Measurements from ENCODE around the gene IFT88.

Gene IFT88

DNA sequence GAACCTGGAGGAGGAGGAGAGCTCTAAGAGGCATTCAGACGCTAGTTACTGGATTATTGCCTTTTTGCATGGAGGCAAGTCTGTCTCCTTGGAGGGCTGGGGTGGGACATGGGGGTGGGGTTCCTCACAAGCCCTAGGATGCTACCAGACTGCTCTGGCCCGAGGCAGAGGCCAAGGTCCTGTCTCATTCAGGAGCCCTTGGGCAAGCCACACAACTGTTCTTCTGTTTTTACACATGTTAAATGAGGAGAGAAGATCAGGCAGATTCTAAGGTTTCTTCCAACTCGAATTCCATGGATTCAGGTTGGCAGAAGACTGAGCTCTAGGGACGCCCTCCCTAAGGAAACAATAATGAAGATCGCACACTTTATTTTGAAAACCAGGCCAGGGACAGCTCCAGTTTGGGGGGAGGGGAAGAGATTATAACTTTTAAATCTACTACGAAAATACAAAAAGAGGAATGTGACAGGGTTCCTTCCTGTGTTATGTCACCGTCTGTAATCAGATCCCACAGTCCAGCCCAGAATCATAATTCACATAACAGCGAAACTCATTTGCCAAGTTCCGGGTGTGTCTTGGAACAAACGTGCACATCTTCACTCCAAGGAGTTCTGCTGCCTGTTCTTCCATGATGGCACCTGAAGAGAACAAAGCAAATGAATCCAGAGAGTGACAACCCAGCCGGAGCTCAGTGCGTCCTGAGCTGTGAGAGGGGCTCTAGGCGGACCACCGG is 161.8 kb downstream of the IFT88 start:
- H3K4me3 ChIP-seq (ENCODE audit: low read depth, low read length) = no peak overlapping the region
- TF ChIP-seq, protein P1, sequence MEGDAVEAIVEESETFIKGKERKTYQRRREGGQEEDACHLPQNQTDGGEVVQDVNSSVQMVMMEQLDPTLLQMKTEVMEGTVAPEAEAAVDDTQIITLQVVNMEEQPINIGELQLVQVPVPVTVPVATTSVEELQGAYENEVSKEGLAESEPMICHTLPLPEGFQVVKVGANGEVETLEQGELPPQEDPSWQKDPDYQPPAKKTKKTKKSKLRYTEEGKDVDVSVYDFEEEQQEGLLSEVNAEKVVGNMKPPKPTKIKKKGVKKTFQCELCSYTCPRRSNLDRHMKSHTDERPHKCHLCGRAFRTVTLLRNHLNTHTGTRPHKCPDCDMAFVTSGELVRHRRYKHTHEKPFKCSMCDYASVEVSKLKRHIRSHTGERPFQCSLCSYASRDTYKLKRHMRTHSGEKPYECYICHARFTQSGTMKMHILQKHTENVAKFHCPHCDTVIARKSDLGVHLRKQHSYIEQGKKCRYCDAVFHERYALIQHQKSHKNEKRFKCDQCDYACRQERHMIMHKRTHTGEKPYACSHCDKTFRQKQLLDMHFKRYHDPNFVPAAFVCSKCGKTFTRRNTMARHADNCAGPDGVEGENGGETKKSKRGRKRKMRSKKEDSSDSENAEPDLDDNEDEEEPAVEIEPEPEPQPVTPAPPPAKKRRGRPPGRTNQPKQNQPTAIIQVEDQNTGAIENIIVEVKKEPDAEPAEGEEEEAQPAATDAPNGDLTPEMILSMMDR (IDR thresholded peaks at IDR 0.05; ENCODE audit: low read depth, low read length) = no peak

DNA sequence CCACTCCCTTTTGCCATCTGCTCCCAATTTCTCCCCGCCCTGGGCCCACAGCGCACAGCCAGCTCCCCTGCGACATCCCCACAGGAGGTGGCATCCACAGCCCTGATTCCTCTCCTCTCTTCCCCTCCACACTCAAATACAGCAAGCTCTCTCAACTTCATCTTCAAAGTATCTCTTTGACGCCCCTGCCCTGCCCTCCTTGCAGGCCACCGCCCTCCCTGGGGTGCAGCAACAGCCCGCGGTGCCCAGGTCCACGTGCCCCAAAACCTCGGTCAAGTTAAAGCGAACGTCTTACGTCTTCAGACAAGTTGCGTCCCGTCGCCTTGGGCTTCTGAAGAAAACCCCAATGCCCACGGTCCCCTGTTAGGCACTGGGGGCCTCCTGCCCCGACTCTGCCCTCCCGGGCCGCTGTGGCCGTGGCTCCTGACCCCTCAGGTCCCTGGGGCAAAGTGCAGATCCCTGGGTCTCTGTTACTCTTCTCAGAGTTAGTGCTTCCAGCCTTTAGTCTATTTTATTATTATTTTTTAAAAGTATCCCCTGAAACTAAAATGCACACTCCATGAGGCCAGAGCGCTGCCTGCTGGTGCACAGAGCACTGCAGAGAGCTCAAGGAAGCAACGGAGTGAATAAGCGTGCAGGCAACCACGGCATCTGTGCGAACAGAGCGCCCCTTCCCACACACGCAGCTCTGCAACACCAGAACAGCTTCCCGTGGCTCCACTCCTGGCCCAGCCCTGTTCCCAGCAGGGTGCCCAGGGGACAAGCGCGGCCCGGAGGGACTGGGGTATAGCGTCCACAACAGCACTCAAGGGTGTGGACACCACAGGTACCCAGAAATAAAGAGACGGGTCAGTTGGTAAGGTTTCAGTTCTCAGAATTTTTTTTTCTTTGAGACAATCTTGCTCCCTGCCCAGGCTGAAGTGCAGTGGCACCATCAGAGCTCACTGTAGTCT is 163.0 kb downstream of the IFT88 start:
- H3K4me3 ChIP-seq (ENCODE audit: low read depth, low read length) = no peak overlapping the region
- TF ChIP-seq, protein P1 (IDR thresholded peaks at IDR 0.05; ENCODE audit: low read depth, low read length) = no peak

DNA sequence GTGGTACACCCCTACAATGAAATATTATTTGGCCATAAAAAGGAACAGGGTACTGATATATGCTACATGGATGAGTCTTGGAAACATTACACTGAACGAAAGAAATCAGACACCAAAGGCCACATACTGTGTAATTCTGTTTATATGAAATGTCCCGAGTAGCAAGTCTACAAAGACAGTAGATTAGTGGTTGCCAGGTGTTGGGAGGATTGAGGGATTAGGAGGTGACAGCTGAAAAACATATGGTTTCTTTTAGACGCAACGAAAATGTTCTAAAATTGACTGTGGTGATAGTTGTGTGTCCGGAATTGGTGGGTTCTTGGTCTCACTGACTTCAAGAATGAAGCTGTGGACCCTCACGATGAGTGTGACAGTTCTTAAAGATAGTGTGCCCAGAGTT is 171.7 kb downstream of the IFT88 start:
- no peak overlapping the region for H3K4me3 ChIP-seq (ENCODE audit: low read depth, low read length)
- TF ChIP-seq, protein P1 (IDR thresholded peaks at IDR 0.05; ENCODE audit: low read depth, low read length) = no peak

DNA sequence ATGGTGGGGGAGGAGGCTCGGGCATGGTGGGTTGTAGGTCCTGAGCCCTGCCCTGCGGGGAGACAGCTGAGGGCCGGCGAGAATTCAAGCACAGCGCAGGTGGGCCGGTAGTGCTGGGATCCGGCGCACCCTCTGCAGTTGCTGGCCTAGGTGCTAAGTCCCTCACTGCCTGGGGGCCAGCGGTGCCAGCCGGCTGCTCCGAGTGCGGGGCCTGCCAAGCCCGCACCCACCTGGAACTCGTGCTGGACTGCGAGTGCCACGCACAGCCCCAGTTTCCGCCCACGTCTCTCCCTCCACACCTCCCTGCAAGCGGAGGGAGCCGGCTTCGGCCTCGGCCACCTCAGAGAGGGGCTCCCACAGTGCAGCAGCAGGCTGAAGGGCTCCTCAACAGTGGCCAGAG is 173.1 kb downstream of the IFT88 start:
- H3K4me3 ChIP-seq (ENCODE audit: low read depth, low read length) = no peak overlapping the region
- TF ChIP-seq, protein P1 (IDR thresholded peaks at IDR 0.05; ENCODE audit: low read depth, low read length) = no peak
